ENCODE results near the gene GOLGA7B.
A peak's percentile ranks its signal among the peaks of the same experiment; 100 is the strongest.

The GOLGA7B gene

GRCh38 chr10:97896756-97897358 is 47.2 kb downstream of the GOLGA7B start:
- no peak for DNase-seq

GRCh38 chr10:97898429-97898828 is 48.8 kb downstream of the GOLGA7B start:
- DNase-seq = no peak

- DNase-seq = no peak
These were observed 51.7 kb downstream of the GOLGA7B start for GRCh38 chr10:97901381-97901780.

GRCh38 chr10:97903128-97904017 is 53.7 kb downstream of the GOLGA7B start:
- DNase-seq = no peak

GRCh38 chr10:97904018-97904381 is 54.4 kb downstream of the GOLGA7B start:
- DNase-seq = no peak

GRCh38 chr10:97904576-97904975 is 54.9 kb downstream of the GOLGA7B start:
- DNase-seq = no peak

GRCh38 chr10:97905276-97905675 is 55.6 kb downstream of the GOLGA7B start:
- DNase-seq = no peak

GRCh38 chr10:97907211-97907610 is 57.6 kb downstream of the GOLGA7B start:
- no peak for DNase-seq

- DNase-seq = no peak
These were observed 58.2 kb downstream of the GOLGA7B start for GRCh38 chr10:97907830-97908229.

GRCh38 chr10:97910661-97911060 is 61.0 kb downstream of the GOLGA7B start:
- no peak for DNase-seq

- peak in 1 of 2 donors; percentile 0 for DNase-seq
These were observed 61.6 kb downstream of the GOLGA7B start for GRCh38 chr10:97911217-97911616.

GRCh38 chr10:97913193-97913592 is 63.5 kb downstream of the GOLGA7B start:
- DNase-seq = no peak

GRCh38 chr10:97913614-97914013 is 64.0 kb downstream of the GOLGA7B start:
- no peak for DNase-seq

- DNase-seq = no peak
These were observed 64.7 kb downstream of the GOLGA7B start for GRCh38 chr10:97914171-97914836.

- DNase-seq = peak; percentile 59 to 71
These were observed 65.2 kb downstream of the GOLGA7B start for GRCh38 chr10:97914837-97915211.

GRCh38 chr10:97915346-97916131 is 65.9 kb downstream of the GOLGA7B start:
- DNase-seq = no peak

- no peak for DNase-seq
These were observed 66.9 kb downstream of the GOLGA7B start for GRCh38 chr10:97916586-97916985.

- DNase-seq = no peak
These were observed 69.4 kb downstream of the GOLGA7B start for GRCh38 chr10:97919012-97919411.

- DNase-seq = no peak
These were observed 71.2 kb downstream of the GOLGA7B start for GRCh38 chr10:97920865-97921264.
